HEK293T (cell line): ENCODE results near the gene CLASP1.

Source experiments
- BHLHE40 ChIP-seq: fragments of 450-650 bp; IDR thresholded peaks from 2 replicates; pipeline ENCODE4 v1.6.1; 2016; ENCODE audit warnings: mild to moderate bottlenecking, moderate library complexity, borderline replicate concordance
- CTBP1 ChIP-seq: fragments of 450-650 bp; IDR thresholded peaks from 2 replicates; pipeline ENCODE4 v1.6.1; 2016; ENCODE audit warnings: borderline replicate concordance
- ELF4 ChIP-seq: fragments of 450-650 bp; IDR thresholded peaks from 2 replicates; pipeline ENCODE4 v1.6.1; 2017; ENCODE audit warnings: antibody characterized with exemption
- FOXA1 ChIP-seq: fragments of 450-650 bp; IDR thresholded peaks from 2 replicates; pipeline ENCODE4 v1.6.1; 2016; ENCODE audit warnings: mild to moderate bottlenecking
- FOXK2 ChIP-seq: fragments of 450-650 bp; IDR thresholded peaks from 2 replicates; pipeline ENCODE4 v1.6.1; 2016; ENCODE audit warnings: mild to moderate bottlenecking
- FOXM1 ChIP-seq: fragments of 450-650 bp; IDR thresholded peaks from 2 replicates; pipeline ENCODE4 v1.6.1; 2017; ENCODE audit warnings: mild to moderate bottlenecking, borderline replicate concordance
- HDGF ChIP-seq: fragments of 450-650 bp; IDR thresholded peaks from 2 replicates; pipeline ENCODE4 v1.6.1; 2017; ENCODE audit warnings: antibody characterized with exemption, borderline replicate concordance
- NFRKB ChIP-seq: fragments of 450-650 bp; IDR thresholded peaks from 2 replicates; pipeline ENCODE4 v1.6.1; 2016; ENCODE audit warnings: mild to moderate bottlenecking, moderate library complexity
- SP1 ChIP-seq: fragments of 450-650 bp; IDR thresholded peaks from 2 replicates; pipeline ENCODE4 v1.6.1; 2017
- SUZ12 ChIP-seq: fragments of 450-650 bp; IDR thresholded peaks from 2 replicates; pipeline ENCODE4 v1.6.1; 2016; ENCODE audit warnings: mild to moderate bottlenecking
- TARDBP ChIP-seq: fragments of 450-650 bp; IDR thresholded peaks from 2 replicates; pipeline ENCODE4 v1.6.1; 2016
- ZNF384 ChIP-seq: fragments of 450-650 bp; IDR thresholded peaks from 2 replicates; pipeline ENCODE4 v1.6.1; 2016
- TF ChIP-seq, protein P1 (sequence below): fragments of 450-650 bp; IDR thresholded peaks from 2 replicates; pipeline ENCODE4 v1.6.1; 2016

DNA sequence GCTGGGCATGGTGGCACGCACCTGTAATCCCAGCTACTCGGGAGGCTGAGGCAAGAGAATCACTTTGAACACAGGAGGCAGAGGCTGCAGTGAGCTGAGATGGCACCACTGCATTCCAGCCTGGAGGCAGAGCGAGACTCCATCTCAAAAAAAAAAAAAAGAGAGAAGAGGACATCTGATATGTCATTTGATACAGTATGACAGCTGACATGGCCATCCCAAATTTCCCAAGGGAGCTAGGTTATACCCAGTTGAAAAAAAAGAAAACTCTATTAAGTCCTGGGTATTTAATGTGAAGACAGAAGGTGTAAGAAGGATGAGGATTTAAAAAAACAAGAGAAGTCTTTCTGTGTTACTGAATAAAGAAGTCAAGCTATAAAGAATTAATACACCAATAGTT is 23.3 kb downstream of the CLASP1 start:
- TF ChIP-seq BHLHE40 (no peak), CTBP1 (no peak), HDGF (no peak), FOXA1 (no peak), FOXK2 (no peak), NFRKB (no peak), SP1 (no peak), ZNF384 (no peak), TARDBP (no peak), FOXM1 (no peak), SUZ12 (no peak), ELF4 (no peak)
- TF ChIP-seq, protein P1, sequence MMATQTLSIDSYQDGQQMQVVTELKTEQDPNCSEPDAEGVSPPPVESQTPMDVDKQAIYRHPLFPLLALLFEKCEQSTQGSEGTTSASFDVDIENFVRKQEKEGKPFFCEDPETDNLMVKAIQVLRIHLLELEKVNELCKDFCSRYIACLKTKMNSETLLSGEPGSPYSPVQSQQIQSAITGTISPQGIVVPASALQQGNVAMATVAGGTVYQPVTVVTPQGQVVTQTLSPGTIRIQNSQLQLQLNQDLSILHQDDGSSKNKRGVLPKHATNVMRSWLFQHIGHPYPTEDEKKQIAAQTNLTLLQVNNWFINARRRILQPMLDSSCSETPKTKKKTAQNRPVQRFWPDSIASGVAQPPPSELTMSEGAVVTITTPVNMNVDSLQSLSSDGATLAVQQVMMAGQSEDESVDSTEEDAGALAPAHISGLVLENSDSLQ: no peak
